ENCODE results near the gene NPIPA1.
"Not testable (repeated sequence)": the region's sequence is repeated elsewhere in the genome, so short reads cannot be mapped to it uniquely, and the experiment has no call there.

- TF ChIP-seq POLR2A, CTCF (IDR thresholded peaks at IDR 0.05): not testable (repeated sequence)
These were observed 41.7 kb downstream of the NPIPA1 start for GRCh38 chr16:14978908-14979307.

All from heart left ventricle (tissue), 13 donors.